Neural cell (in vitro differentiated cells): Measurements from ENCODE around the gene NIP7.

Experiments
- EZH2 ChIP-seq: fragments of 200-600, 300-800 bp; shearing (Covaris generic), sonication (generic); IDR thresholded peaks from 2 replicates; pipeline ENCODE4 v1.6.1; 2014; ENCODE audit warnings: antibody characterized with exemption, low read length, borderline replicate concordance, mild to moderate bottlenecking; ENCODE audit not compliant: insufficient read depth, poor library complexity, severe bottlenecking
- TF ChIP-seq, protein P1 (sequence below): fragments of 450-650 bp; IDR thresholded peaks from 2 replicates; pipeline ENCODE4 v1.5.1; 2014; ENCODE audit warnings: antibody characterized with exemption, mild to moderate bottlenecking, moderate library complexity; ENCODE audit not compliant: poor library complexity, severe bottlenecking

DNA sequence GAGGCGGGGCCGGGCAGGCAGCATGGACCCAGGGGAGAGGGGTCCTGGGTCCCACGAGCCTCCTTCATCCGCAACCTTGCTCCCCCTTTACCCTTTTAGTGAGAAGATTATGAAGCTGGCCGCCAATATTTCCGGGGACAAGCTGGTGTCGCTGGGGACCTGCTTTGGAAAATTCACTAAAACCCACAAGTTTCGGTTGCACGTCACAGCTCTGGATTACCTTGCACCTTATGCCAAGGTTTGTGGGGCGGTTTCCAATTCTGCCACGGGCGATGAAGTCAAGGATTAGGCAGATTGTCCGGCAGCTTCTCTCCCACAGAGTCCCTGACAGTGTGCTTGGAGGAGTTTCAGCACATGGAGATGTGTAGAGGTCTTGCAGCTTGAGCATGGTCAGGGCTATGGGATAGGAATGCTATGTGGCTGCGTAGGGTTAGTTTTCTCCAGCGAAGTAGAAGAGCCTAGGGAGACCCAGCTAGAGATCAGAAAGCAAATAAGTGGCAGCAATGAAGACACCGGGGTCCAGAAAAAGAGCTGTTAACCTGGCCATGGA is 598 bp downstream of the NIP7 start:
- TF ChIP-seq EZH2, result no peak
- TF ChIP-seq, protein P1, sequence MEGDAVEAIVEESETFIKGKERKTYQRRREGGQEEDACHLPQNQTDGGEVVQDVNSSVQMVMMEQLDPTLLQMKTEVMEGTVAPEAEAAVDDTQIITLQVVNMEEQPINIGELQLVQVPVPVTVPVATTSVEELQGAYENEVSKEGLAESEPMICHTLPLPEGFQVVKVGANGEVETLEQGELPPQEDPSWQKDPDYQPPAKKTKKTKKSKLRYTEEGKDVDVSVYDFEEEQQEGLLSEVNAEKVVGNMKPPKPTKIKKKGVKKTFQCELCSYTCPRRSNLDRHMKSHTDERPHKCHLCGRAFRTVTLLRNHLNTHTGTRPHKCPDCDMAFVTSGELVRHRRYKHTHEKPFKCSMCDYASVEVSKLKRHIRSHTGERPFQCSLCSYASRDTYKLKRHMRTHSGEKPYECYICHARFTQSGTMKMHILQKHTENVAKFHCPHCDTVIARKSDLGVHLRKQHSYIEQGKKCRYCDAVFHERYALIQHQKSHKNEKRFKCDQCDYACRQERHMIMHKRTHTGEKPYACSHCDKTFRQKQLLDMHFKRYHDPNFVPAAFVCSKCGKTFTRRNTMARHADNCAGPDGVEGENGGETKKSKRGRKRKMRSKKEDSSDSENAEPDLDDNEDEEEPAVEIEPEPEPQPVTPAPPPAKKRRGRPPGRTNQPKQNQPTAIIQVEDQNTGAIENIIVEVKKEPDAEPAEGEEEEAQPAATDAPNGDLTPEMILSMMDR, result no peak
